H9 (cell line): ENCODE data around the gene C3orf20. TPM values are rescaled to one million over a fixed set of nuclear protein-coding genes. Genes with fewer than 3 reads are reported as not detected.

ENCODE experiments used
- DNase-seq: peaks from one replicate; pipeline ENCODE4 v3.0.0-alpha.2; 2017
- H2AFZ ChIP-seq: one replicate; pipeline ENCODE4 v1.6.1; 2013; ENCODE audit warnings: mild to moderate bottlenecking, low read length, control low read depth, moderate library complexity
- H2AK5ac ChIP-seq: 2 replicates; pipeline ENCODE4 v1.6.1; 2013; ENCODE audit warnings: low read length, control low read depth, mixed read lengths; ENCODE audit not compliant: insufficient read length
- H2BK120ac ChIP-seq: one replicate; pipeline ENCODE4 v1.6.1; 2013; ENCODE audit warnings: low read depth, mild to moderate bottlenecking, low read length, control low read depth, inconsistent platforms; ENCODE audit not compliant: poor library complexity, severe bottlenecking
- H2BK12ac ChIP-seq: 2 replicates; pipeline ENCODE4 v1.6.1; 2013; ENCODE audit warnings: low read length, control low read depth, mixed read lengths, low read depth; ENCODE audit not compliant: insufficient read length
- H2BK15ac ChIP-seq: 2 replicates; pipeline ENCODE4 v1.6.1; 2013; ENCODE audit warnings: low read depth, low read length, control low read depth
- H2BK20ac ChIP-seq: one replicate; pipeline ENCODE4 v1.6.1; 2013; ENCODE audit warnings: low read depth, mild to moderate bottlenecking, low read length, control low read depth, inconsistent platforms; ENCODE audit not compliant: poor library complexity, severe bottlenecking
- H2BK5ac ChIP-seq: 2 replicates; pipeline ENCODE4 v1.6.1; 2013; ENCODE audit warnings: low read length, control low read depth, mixed read lengths; ENCODE audit not compliant: insufficient read length
- H3K14ac ChIP-seq: 2 replicates; pipeline ENCODE4 v1.6.1; 2013; ENCODE audit warnings: low read length, control low read depth; ENCODE audit not compliant: insufficient read depth
- H3K18ac ChIP-seq: 2 replicates; pipeline ENCODE4 v1.6.1; 2013; ENCODE audit warnings: low read depth, mild to moderate bottlenecking, mixed read lengths, low read length, control low read depth; ENCODE audit not compliant: insufficient read length
- H3K23ac ChIP-seq: 2 replicates; pipeline ENCODE4 v1.6.1; 2013; ENCODE audit warnings: low read length, control low read depth, mixed read lengths, low read depth; ENCODE audit not compliant: insufficient read length
- H3K23me2 ChIP-seq: 2 replicates; pipeline ENCODE4 v1.6.1; 2013; ENCODE audit warnings: low read depth, mild to moderate bottlenecking, mixed read lengths, low read length, control low read depth; ENCODE audit not compliant: insufficient read length, poor library complexity, severe bottlenecking
- H3K27ac ChIP-seq: 2 replicates; pipeline ENCODE4 v1.5.1; 2013; ENCODE audit warnings: low read length, control low read depth, mixed read lengths, low read depth; ENCODE audit not compliant: insufficient read length
- H3K27me3 ChIP-seq: 2 replicates; pipeline ENCODE4 v1.6.1; 2013; ENCODE audit warnings: low read length, control low read depth, inconsistent platforms; ENCODE audit not compliant: insufficient read depth
- H3K4ac ChIP-seq: 2 replicates; pipeline ENCODE4 v1.6.1; 2013; ENCODE audit warnings: low read depth, mild to moderate bottlenecking, control low read depth, inconsistent platforms, low read length, moderate library complexity
- H3K4me1 ChIP-seq: 2 replicates; pipeline ENCODE4 v1.6.1; 2013; ENCODE audit warnings: low read length, control low read depth, inconsistent platforms; ENCODE audit not compliant: insufficient read depth
- H3K4me2 ChIP-seq: 2 replicates; pipeline ENCODE4 v1.6.1; 2013; ENCODE audit warnings: low read length, control low read depth, mixed read lengths; ENCODE audit not compliant: insufficient read length, insufficient read depth
- H3K56ac ChIP-seq: 2 replicates; pipeline ENCODE4 v1.6.1; 2013; ENCODE audit warnings: low read depth, mild to moderate bottlenecking, mixed read lengths, low read length, control low read depth; ENCODE audit not compliant: insufficient read length
- H3K79me1 ChIP-seq: 2 replicates; pipeline ENCODE4 v1.6.1; 2013; ENCODE audit warnings: low read depth, mild to moderate bottlenecking, moderate library complexity, low read length, control low read depth, inconsistent platforms; ENCODE audit not compliant: insufficient read depth, poor library complexity, severe bottlenecking
- H3K79me2 ChIP-seq: 2 replicates; pipeline ENCODE4 v1.6.1; 2013; ENCODE audit warnings: low read length, control low read depth, inconsistent platforms; ENCODE audit not compliant: insufficient read depth
- H3K9ac ChIP-seq: 2 replicates; pipeline ENCODE4 v1.6.1; 2013; ENCODE audit warnings: low read length, control low read depth, mixed read lengths; ENCODE audit not compliant: insufficient read length; ENCODE audit errors: extremely low read depth
- H3K9me3 ChIP-seq: one replicate; pipeline ENCODE4 v1.6.1; 2013; ENCODE audit warnings: low read depth, low read length, inconsistent platforms; ENCODE audit not compliant: control insufficient read depth
- H3T11ph ChIP-seq: one replicate; pipeline ENCODE4 v1.6.1; 2013; ENCODE audit warnings: mild to moderate bottlenecking, low read length, control low read depth, inconsistent platforms
- H4K20me1 ChIP-seq: one replicate; pipeline ENCODE4 v1.6.1; 2013; ENCODE audit not compliant: control insufficient read depth, insufficient read length, insufficient read depth
- H4K5ac ChIP-seq: 2 replicates; pipeline ENCODE4 v1.6.1; 2013; ENCODE audit warnings: low read depth, mild to moderate bottlenecking, mixed read lengths, low read length, control low read depth; ENCODE audit not compliant: insufficient read length
- H4K8ac ChIP-seq: replicated peaks from 2 replicates; pipeline ENCODE4 v1.6.1; 2013; ENCODE audit warnings: low read length, control low read depth, mixed read lengths, low read depth; ENCODE audit not compliant: insufficient read length
- H4K91ac ChIP-seq: 2 replicates; pipeline ENCODE4 v1.6.1; 2013; ENCODE audit warnings: low read depth, mild to moderate bottlenecking, moderate library complexity, mixed read lengths, low read length, control low read depth; ENCODE audit not compliant: insufficient read length
- H3K27ac Mint-ChIP-seq, 3 experiments: 2 replicates in 2 of 3; 3 replicates in 1 of 3; pipeline ENCODE4 v1.8.0; 2020 to 2021; ENCODE audit warnings: mixed read lengths in 3 of 3, mild to moderate bottlenecking in 1 of 3, moderate library complexity in 1 of 3
- H3K27me3 Mint-ChIP-seq: 2 replicates; pipeline ENCODE4 v1.8.0; 2021; ENCODE audit warnings: low read depth, mild to moderate bottlenecking, moderate library complexity, mixed read lengths
- H3K36me3 Mint-ChIP-seq, 3 experiments: 2 replicates in 2 of 3; 3 replicates in 1 of 3; pipeline ENCODE4 v1.8.0; 2020 to 2021; ENCODE audit warnings: low read depth in 3 of 3, mixed read lengths in 3 of 3; ENCODE audit not compliant: insufficient read depth in 1 of 3
- H3K4me1 Mint-ChIP-seq, 2 experiments: 2 replicates each; pipeline ENCODE4 v1.8.0; 2020; ENCODE audit warnings: mixed read lengths in 2 of 2
- H3K4me3 Mint-ChIP-seq, 2 experiments: 2 replicates in 1 of 2; 3 replicates in 1 of 2; pipeline ENCODE4 v1.8.0; 2020 to 2021; ENCODE audit warnings: mild to moderate bottlenecking in 2 of 2, mixed read lengths in 2 of 2, moderate library complexity in 1 of 2
- H3K9me3 Mint-ChIP-seq, 2 experiments: 2 replicates in 1 of 2; 3 replicates in 1 of 2; pipeline ENCODE4 v1.8.0; 2020; ENCODE audit warnings: mild to moderate bottlenecking in 2 of 2, mixed read lengths in 2 of 2, moderate library complexity in 1 of 2
- CTCF ChIP-seq: fragments of 200-600 bp; sonication (generic); conservative IDR thresholded peaks from 3 replicates; pipeline ENCODE4 v1.8.0; 2021; ENCODE audit warnings: antibody characterized with exemption, mild to moderate bottlenecking
- WGBS: extraction: QIAGEN DNeasy Blood & Tissue Kit; methylation state at CpG from one replicate; pipeline ENCODE4 v1.1.7; 2013; ENCODE audit warnings: missing lambda C conversion rate, low lambda C conversion rate, mixed read lengths; ENCODE audit not compliant: insufficient read length; ENCODE audit errors: extremely low coverage; 5-methylcytosine and 5-hydroxymethylcytosine counted together
- total RNA-seq: library from RNA; stranded (reverse); gene quantifications from 2 replicates; pipeline ENCODE4 v1.2.1, GENCODE V29; 2021

The C3orf20 gene
- total RNA-seq, 1 experiment from 2014 or later, result not detected

GRCh38 chr3:14761121-14761672, 86.3 kb downstream of the C3orf20 start:
- no peak overlapping the region for H4K8ac ChIP-seq
- H3K9me3 ChIP-seq, result no peaks in the 10 kb centered on the region
- H2BK15ac ChIP-seq, result no peak overlapping the region
- no peaks in the 10 kb centered on the region for H4K20me1 ChIP-seq
- H3K23ac ChIP-seq, result no peak overlapping the region
- Mint-ChIP-seq H3K36me3 (no peaks in the 10 kb centered on the region; a peak in 1 of 7 replicates), H3K27me3 (peaks cover 6% of the 10 kb centered on the region), H3K4me3 (no peak overlapping the region), H3K9me3 (no peaks in the 10 kb centered on the region), H3K4me1 (peaks cover 0 to 4% of the 10 kb centered on the region in 2 experiments; a peak in 1 of 4 replicates), H3K27ac (no peak overlapping the region)
- H3K23me2 ChIP-seq, result no peaks in the 10 kb centered on the region
- no peak overlapping the region for H4K5ac ChIP-seq
- no peaks in the 10 kb centered on the region for H3K27me3 ChIP-seq
- H3K79me2 ChIP-seq, result no peaks in the 10 kb centered on the region
- H3T11ph ChIP-seq, result no peak overlapping the region
- DNase-seq, result peak; percentile 44
- H3K4ac ChIP-seq, result no peak overlapping the region
- no peaks in the 10 kb centered on the region for H3K79me1 ChIP-seq
- no peak overlapping the region for H3K56ac ChIP-seq
- H3K9ac ChIP-seq, result no peak overlapping the region
- H2AFZ ChIP-seq, result no peak overlapping the region
- H3K14ac ChIP-seq, result no peak overlapping the region; the same call in 1 of the 2 replicates
- H2BK12ac ChIP-seq, result no peak overlapping the region
- no peak overlapping the region for H2BK20ac ChIP-seq
- no peak overlapping the region for H2AK5ac ChIP-seq
- H3K27ac ChIP-seq, result no peak overlapping the region
- H3K18ac ChIP-seq, result no peak overlapping the region
- H2BK5ac ChIP-seq, result no peak overlapping the region
- no peaks in the 10 kb centered on the region for H3K4me1 ChIP-seq
- H4K91ac ChIP-seq, result no peak overlapping the region
- TF ChIP-seq CTCF, result peak; percentile 34; the same call in 1 of the 3 replicates
- WGBS, result no CpG with 5 or more reads among the region's 9 CpGs
- no peak overlapping the region for H3K4me2 ChIP-seq
- no peak overlapping the region for H2BK120ac ChIP-seq
